ENCODE data around the gene SSR1. TPM values are rescaled to one million over a fixed set of nuclear protein-coding genes. Genes with fewer than 3 reads are reported as not detected.
"Not testable (repeated sequence)": the region's sequence is repeated elsewhere in the genome, so short reads cannot be mapped to it uniquely, and the experiment has no call there.

The SSR1 gene
- total and polyA plus RNA-seq, 2 donors = 38.9 to 56.9 TPM

DNA sequence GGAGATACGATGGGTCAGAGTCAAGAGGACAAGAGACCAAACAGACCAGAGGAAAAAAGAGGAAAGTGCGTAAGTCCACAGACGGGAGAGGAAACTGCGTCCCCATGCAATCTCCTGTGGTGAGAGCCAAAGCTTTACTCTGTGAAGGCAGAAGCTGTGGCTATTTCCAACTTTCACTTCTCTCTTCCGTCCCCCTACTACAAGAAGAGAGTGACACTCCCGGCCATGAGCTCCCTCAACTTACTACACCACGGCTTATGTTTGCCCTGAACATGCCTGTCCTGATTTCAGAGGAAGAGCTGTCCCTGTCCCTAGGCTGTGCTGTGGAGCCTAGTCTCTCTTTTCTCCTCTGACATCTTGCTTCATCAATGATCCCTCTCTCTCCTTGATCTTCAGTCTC is 11.5 kb upstream of the SSR1 start:
- DNase-seq (ENCODE audit: low read depth in 6 of 9, low spot score in 9 of 9) = peak in 1 of 9 donors; percentile 26
- Histone ChIP-seq H3K27me3 (ENCODE audit: control insufficient read depth in 2 of 2, insufficient read depth in 1 of 2, low read length in 1 of 2) (no peaks in the 10 kb centered on the region), H3K36me3 (ENCODE audit: control insufficient read depth in 2 of 2, insufficient read depth in 2 of 2, low read length in 1 of 2) (no peaks in the 10 kb centered on the region), H3K4me1 (ENCODE audit: control insufficient read depth in 2 of 2, insufficient read depth in 2 of 2, low read length in 2 of 2) (no peaks in the 10 kb centered on the region), H3K27ac (ENCODE audit: low read depth in 1 of 2, low read length in 1 of 2) (no peak overlapping the region), H3K4me3 (ENCODE audit: low read length in 2 of 2) (no peak overlapping the region), H3K9me3 (ENCODE audit: control insufficient read depth in 2 of 2, insufficient read depth in 1 of 2, low read length in 1 of 2) (no peaks in the 10 kb centered on the region)
- 25% methylated on average over 7 of the region's 7 CpGs for WGBS

DNA sequence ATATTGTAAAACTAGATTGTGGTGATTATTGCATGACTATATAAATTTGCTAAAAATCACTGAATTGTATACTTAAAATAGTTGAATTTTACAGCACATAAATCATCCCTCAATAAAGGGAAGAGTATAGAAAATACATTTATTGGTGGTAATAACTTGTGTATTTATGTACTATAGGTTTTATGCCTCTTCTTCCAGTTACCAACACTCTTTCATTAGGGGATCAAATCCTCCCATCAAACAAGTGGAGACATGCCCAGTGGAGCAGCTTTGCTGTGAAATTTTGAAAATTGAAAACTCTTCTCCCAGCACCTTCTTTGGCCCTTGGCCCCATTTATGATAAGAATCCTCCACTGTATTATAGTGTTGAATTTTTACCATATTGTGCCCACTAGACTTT is 10.1 kb upstream of the SSR1 start:
- Histone ChIP-seq H3K27ac (ENCODE audit: low read depth in 1 of 2, low read length in 1 of 2) (no peak overlapping the region), H3K4me1 (ENCODE audit: control insufficient read depth in 2 of 2, insufficient read depth in 2 of 2, low read length in 2 of 2) (no peaks in the 10 kb centered on the region), H3K9me3 (ENCODE audit: control insufficient read depth in 2 of 2, insufficient read depth in 1 of 2, low read length in 1 of 2) (no peaks in the 10 kb centered on the region), H3K27me3 (ENCODE audit: control insufficient read depth in 2 of 2, insufficient read depth in 1 of 2, low read length in 1 of 2) (no peaks in the 10 kb centered on the region), H3K4me3 (ENCODE audit: low read length in 2 of 2) (no peak overlapping the region), H3K36me3 (ENCODE audit: control insufficient read depth in 2 of 2, insufficient read depth in 2 of 2, low read length in 1 of 2) (no peaks in the 10 kb centered on the region)
- DNase-seq (ENCODE audit: low read depth in 6 of 9, low spot score in 9 of 9) = no peak

DNA sequence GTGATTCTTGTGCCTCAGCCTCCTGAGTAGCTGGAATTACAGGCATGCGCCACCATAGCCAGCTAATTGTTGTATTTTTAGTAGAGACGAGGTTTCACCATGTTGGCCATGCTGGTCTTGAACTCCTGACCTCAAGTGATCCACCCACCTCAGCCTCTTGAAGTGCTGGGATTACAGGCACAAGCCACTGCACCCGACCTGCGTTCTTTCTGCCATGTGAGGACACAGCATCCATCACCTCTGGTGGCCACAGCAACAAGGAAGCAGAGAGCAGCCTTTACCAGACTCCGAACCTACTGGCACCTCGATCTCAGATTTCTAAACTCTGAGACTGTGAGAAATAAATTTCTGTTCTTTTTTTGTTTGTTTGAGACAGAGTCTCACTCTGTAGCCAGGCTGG is 8.9 kb upstream of the SSR1 start:
- H3K9me3 ChIP-seq (ENCODE audit: control insufficient read depth in 2 of 2, insufficient read depth in 1 of 2, low read length in 1 of 2); H3K27ac ChIP-seq (ENCODE audit: low read depth in 1 of 2, low read length in 1 of 2); H3K4me3 ChIP-seq (ENCODE audit: low read length in 2 of 2); H3K36me3 ChIP-seq (ENCODE audit: control insufficient read depth in 2 of 2, insufficient read depth in 2 of 2, low read length in 1 of 2); DNase-seq (ENCODE audit: low read depth in 6 of 9, low spot score in 9 of 9); H3K4me1 ChIP-seq (ENCODE audit: control insufficient read depth in 2 of 2, insufficient read depth in 2 of 2, low read length in 2 of 2); H3K27me3 ChIP-seq (ENCODE audit: control insufficient read depth in 2 of 2, insufficient read depth in 1 of 2, low read length in 1 of 2): not testable (repeated sequence)
- WGBS = 97% methylated on average over 6 of the region's 6 CpGs

DNA sequence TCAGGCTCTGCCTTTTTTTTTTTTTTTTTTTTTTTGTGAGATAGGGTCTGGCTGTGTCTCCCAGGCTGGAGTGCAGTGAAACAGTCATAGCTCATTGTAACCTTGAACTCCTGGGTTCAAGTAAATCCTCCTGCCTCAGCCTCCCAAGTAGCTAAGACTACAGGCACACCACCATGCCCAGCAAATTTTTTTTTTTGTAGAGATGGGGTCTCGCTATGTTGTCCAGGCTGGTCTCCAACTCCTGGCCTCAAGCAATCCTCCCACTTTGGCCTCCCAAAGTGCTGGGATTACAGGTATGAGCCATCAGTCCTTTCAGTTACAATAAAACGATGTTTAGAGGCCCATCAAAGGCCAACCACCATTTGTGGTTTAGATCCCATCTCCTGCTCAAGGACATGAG is 6.4 kb upstream of the SSR1 start:
- H3K36me3 ChIP-seq (ENCODE audit: control insufficient read depth in 2 of 2, insufficient read depth in 2 of 2, low read length in 1 of 2); H3K27ac ChIP-seq (ENCODE audit: low read depth in 1 of 2, low read length in 1 of 2); H3K4me3 ChIP-seq (ENCODE audit: low read length in 2 of 2); DNase-seq (ENCODE audit: low read depth in 6 of 9, low spot score in 9 of 9); H3K27me3 ChIP-seq (ENCODE audit: control insufficient read depth in 2 of 2, insufficient read depth in 1 of 2, low read length in 1 of 2); H3K9me3 ChIP-seq (ENCODE audit: control insufficient read depth in 2 of 2, insufficient read depth in 1 of 2, low read length in 1 of 2); H3K4me1 ChIP-seq (ENCODE audit: control insufficient read depth in 2 of 2, insufficient read depth in 2 of 2, low read length in 2 of 2): not testable (repeated sequence)
- WGBS = 77% methylated on average over 2 of the region's 2 CpGs

DNA sequence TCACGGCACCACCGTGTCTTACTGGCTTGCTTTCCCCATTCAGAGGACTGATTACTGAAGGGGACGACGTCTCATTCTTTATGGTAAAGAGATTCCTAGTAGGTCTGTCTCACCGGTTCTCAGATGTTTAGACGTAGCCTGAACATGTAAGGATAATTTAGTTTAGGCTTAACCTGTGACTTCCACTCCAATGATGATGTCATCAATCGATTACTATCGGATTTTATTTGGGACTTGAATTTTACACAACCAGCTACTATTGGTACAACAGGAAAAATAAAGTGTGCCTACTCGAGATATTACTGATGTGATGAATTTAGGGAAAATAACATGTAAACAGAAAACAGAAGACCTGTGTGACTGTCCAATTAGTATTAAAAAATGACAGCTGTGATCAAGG is 4.5 kb upstream of the SSR1 start:
- Histone ChIP-seq H3K9me3 (ENCODE audit: control insufficient read depth in 2 of 2, insufficient read depth in 1 of 2, low read length in 1 of 2) (no peaks in the 10 kb centered on the region), H3K27ac (ENCODE audit: low read depth in 1 of 2, low read length in 1 of 2) (no peak overlapping the region), H3K36me3 (ENCODE audit: control insufficient read depth in 2 of 2, insufficient read depth in 2 of 2, low read length in 1 of 2) (no peaks in the 10 kb centered on the region), H3K4me3 (ENCODE audit: low read length in 2 of 2) (no peak overlapping the region), H3K27me3 (ENCODE audit: control insufficient read depth in 2 of 2, insufficient read depth in 1 of 2, low read length in 1 of 2) (no peaks in the 10 kb centered on the region), H3K4me1 (ENCODE audit: control insufficient read depth in 2 of 2, insufficient read depth in 2 of 2, low read length in 2 of 2) (peaks cover 0 to 5% of the 10 kb centered on the region in 2 donors)
- 96% methylated on average over 9 of the region's 9 CpGs for WGBS
- DNase-seq (ENCODE audit: low read depth in 6 of 9, low spot score in 9 of 9) = no peak

DNA sequence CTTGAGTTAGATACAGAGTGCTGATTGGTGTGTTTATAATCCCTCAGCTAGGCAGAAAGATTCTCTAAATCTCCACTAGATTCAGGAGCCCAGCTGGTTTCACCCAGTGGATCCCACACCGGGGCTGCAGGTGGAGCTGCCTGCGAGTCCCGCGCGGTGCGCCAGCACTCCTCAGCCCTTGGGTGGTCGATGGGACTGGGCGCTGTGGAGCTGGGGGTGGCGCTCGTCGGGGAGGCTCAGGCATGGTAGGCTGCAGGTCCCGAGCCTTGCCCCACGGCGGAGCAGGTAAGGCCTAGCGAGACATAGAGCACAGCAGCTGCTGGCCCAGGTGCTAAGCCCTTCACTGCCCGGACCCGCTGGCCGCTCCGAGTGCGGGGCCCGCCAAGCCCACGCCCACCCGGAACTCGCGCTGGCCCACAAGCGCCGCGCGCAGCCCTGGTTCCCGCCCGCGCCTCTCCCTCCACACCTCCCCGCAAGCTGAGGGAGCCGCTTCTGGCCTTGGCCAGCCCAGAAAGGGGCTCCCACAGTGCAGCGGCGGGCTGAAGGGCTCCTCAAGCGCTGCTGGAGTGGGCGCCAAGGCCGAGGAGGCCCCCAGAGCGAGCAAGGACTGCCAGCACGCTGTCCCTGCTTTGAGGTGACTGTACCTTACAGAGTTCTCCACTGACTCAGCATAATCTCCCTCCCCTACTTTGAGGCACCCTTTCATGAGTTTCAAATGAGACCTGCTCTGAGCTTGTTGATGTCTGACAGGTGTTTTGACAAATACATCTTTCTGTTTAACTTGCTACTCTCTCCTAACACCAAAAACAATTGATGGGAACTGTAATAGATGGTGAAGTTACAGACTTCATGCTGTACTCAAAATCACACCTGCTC is 3.9 kb upstream of the SSR1 start:
- Histone ChIP-seq H3K27me3 (ENCODE audit: control insufficient read depth in 2 of 2, insufficient read depth in 1 of 2, low read length in 1 of 2) (no peaks in the 10 kb centered on the region), H3K9me3 (ENCODE audit: control insufficient read depth in 2 of 2, insufficient read depth in 1 of 2, low read length in 1 of 2) (no peaks in the 10 kb centered on the region), H3K36me3 (ENCODE audit: control insufficient read depth in 2 of 2, insufficient read depth in 2 of 2, low read length in 1 of 2) (no peaks in the 10 kb centered on the region), H3K4me3 (ENCODE audit: low read length in 2 of 2) (no peak overlapping the region), H3K27ac (ENCODE audit: low read depth in 1 of 2, low read length in 1 of 2) (no peak overlapping the region), H3K4me1 (ENCODE audit: control insufficient read depth in 2 of 2, insufficient read depth in 2 of 2, low read length in 2 of 2) (peaks cover 0 to 9% of the 10 kb centered on the region in 2 donors)
- 98% methylated on average over 40 of the region's 41 CpGs for WGBS
- DNase-seq (ENCODE audit: low read depth in 6 of 9, low spot score in 9 of 9) = no peak

DNA sequence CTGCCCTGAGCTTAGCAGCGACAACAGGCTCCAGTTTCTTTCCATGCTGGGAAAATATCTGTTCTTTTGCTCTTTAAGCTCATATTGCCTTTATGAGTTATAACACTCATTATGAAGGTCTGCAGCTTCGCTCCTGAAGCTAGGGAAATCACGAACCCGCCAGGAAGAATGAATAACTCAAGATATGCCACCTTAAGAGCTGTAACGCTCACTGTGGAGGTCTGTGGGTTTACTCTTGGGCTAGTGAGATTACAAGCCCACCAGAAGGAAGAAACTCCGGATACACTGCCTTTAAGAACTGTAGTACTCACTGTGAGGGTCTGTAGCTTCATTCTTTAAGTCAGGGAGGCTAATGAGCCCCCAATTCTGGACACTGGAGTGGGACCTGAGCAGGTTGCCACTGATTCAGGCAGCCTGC is 3.0 kb upstream of the SSR1 start:
- H3K9me3 ChIP-seq (ENCODE audit: control insufficient read depth in 2 of 2, insufficient read depth in 1 of 2, low read length in 1 of 2) = no peaks in the 10 kb centered on the region
- DNase-seq (ENCODE audit: low read depth in 6 of 9, low spot score in 9 of 9) = no peak
- H3K27me3 ChIP-seq (ENCODE audit: control insufficient read depth in 2 of 2, insufficient read depth in 1 of 2, low read length in 1 of 2) = no peaks in the 10 kb centered on the region
- H3K4me1 ChIP-seq (ENCODE audit: control insufficient read depth in 2 of 2, insufficient read depth in 2 of 2, low read length in 2 of 2) = peaks cover 0 to 9% of the 10 kb centered on the region in 2 donors
- H3K27ac ChIP-seq (ENCODE audit: low read depth in 1 of 2, low read length in 1 of 2) = no peak overlapping the region
- no peak overlapping the region for H3K4me3 ChIP-seq (ENCODE audit: low read length in 2 of 2)
- 89% methylated on average over 6 of the region's 6 CpGs for WGBS
- H3K36me3 ChIP-seq (ENCODE audit: control insufficient read depth in 2 of 2, insufficient read depth in 2 of 2, low read length in 1 of 2) = no peaks in the 10 kb centered on the region

DNA sequence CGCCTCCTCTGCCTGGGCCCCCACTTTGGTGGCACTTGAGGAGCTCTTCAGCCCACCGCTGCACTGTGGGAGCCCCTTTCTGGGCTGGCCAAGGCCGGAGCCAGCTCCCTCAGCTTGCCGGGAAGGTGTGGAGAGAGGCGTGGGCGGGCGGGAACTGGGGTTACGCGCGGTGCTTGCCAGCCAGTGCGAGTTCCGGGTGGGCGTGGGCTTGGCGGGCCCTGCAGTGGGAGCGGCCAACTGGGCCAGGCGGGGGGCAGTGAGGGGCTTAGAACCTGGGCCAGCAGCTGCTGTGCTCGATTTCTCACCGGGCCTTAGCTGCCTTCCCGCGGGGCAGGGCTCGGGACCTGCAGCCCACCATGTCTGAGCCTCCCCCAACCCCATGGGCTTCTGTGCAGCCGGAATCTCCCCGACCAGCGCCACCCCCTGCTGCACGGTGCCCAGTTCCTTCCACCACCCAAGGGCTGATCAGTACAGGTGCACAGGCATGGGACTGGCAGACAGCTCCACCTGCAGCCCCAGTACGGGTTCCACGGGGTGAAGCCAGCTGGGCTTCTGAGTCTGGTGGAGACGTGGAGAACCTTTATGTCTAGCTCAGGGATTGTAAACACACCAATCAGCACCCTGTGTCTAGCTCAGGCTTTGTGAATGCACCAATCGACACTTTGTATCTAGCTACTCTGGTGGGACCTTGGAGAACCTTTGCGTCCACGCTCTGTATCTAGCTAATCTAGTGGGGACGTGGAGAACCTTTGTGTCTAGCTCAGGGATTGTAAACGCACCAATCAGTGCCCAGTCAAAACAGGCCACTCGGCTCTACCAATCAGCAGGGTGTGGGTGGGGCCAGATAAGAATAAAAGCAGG is 2.3 kb upstream of the SSR1 start:
- H3K27me3 ChIP-seq (ENCODE audit: control insufficient read depth in 2 of 2, insufficient read depth in 1 of 2, low read length in 1 of 2); H3K4me3 ChIP-seq (ENCODE audit: low read length in 2 of 2); H3K36me3 ChIP-seq (ENCODE audit: control insufficient read depth in 2 of 2, insufficient read depth in 2 of 2, low read length in 1 of 2); H3K9me3 ChIP-seq (ENCODE audit: control insufficient read depth in 2 of 2, insufficient read depth in 1 of 2, low read length in 1 of 2); H3K27ac ChIP-seq (ENCODE audit: low read depth in 1 of 2, low read length in 1 of 2); DNase-seq (ENCODE audit: low read depth in 6 of 9, low spot score in 9 of 9); H3K4me1 ChIP-seq (ENCODE audit: control insufficient read depth in 2 of 2, insufficient read depth in 2 of 2, low read length in 2 of 2): not testable (repeated sequence)
- WGBS = 89% methylated on average over 34 of the region's 34 CpGs

DNA sequence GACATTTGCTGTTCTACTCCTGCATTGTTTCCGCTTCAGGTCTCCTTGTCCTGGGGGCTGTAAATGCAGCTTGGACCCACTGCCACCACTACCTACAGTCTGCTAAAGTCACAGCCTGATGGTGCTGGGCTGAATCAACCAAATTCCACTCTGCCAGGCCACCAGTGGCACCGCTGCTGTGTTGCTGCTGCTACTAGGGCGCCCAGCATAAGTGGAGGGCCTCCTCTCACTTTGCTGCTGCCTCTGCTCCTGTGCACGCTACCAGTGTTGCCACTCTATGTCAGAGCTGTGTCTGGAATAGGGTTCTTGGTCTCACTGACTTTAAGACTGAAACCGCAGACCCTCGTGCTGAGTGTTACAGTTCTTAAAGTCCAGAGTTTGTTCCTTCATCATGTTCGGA is 1.4 kb upstream of the SSR1 start:
- Histone ChIP-seq H3K4me3 (ENCODE audit: low read length in 2 of 2) (no peak overlapping the region), H3K27me3 (ENCODE audit: control insufficient read depth in 2 of 2, insufficient read depth in 1 of 2, low read length in 1 of 2) (no peaks in the 10 kb centered on the region), H3K4me1 (ENCODE audit: control insufficient read depth in 2 of 2, insufficient read depth in 2 of 2, low read length in 2 of 2) (peaks cover 0 to 9% of the 10 kb centered on the region in 2 donors), H3K36me3 (ENCODE audit: control insufficient read depth in 2 of 2, insufficient read depth in 2 of 2, low read length in 1 of 2) (peaks cover 0 to 5% of the 10 kb centered on the region in 2 donors), H3K9me3 (ENCODE audit: control insufficient read depth in 2 of 2, insufficient read depth in 1 of 2, low read length in 1 of 2) (no peaks in the 10 kb centered on the region), H3K27ac (ENCODE audit: low read depth in 1 of 2, low read length in 1 of 2) (no peak overlapping the region)
- peak in 1 of 9 donors; percentile 0 for DNase-seq (ENCODE audit: low read depth in 6 of 9, low spot score in 9 of 9)
- 97% methylated on average over 7 of the region's 7 CpGs for WGBS
